Measurements from ENCODE around the gene SAMD10.
"Not testable (repeated sequence)": the region's sequence is repeated elsewhere in the genome, so short reads cannot be mapped to it uniquely, and the experiment has no call there.

Gene SAMD10

DNA sequence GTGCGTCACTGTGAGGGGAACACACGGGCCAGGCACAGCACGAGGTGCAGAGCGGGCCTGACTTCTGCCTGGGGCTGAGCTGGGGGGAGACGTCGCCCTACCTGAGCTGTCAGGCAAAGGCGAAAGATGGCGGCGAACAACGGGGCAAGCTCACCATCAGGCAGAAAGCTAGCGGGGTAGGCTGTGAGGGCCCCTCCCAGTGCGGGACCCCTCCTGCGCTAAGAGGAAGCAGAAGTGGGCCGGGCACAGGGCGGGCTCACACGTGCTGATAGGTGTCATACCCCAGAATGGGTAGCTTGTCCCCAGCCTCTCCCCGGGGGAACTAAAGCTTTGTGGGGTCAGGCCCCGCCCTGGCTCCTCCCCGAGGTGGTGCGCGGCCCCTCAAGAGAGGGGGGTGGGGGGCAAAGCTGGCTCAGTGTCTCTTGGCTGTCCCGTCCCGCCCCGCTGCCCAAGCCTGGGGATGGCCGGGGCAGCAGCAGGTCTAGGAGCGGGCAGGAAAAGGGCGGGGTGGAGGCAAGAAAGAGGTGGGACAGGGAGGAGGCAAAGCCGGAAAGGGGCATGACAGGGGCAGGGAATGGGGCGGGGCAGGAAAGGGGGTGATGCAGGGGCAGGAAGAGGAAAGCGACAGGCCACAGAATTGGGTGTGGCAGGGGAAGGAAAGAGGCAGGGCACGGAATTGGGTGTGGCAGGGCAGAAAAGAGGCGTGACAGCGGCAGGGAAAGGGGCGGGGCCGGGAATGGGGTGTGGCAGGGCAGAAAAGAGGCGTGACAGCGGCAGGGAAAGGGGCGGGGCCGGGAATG, 38.0 kb downstream of the SAMD10 start:
- DNase-seq (ENCODE audit: low read depth in 3 of 3) = peak in 2 of 3 donors; percentile 58 to 62

DNA sequence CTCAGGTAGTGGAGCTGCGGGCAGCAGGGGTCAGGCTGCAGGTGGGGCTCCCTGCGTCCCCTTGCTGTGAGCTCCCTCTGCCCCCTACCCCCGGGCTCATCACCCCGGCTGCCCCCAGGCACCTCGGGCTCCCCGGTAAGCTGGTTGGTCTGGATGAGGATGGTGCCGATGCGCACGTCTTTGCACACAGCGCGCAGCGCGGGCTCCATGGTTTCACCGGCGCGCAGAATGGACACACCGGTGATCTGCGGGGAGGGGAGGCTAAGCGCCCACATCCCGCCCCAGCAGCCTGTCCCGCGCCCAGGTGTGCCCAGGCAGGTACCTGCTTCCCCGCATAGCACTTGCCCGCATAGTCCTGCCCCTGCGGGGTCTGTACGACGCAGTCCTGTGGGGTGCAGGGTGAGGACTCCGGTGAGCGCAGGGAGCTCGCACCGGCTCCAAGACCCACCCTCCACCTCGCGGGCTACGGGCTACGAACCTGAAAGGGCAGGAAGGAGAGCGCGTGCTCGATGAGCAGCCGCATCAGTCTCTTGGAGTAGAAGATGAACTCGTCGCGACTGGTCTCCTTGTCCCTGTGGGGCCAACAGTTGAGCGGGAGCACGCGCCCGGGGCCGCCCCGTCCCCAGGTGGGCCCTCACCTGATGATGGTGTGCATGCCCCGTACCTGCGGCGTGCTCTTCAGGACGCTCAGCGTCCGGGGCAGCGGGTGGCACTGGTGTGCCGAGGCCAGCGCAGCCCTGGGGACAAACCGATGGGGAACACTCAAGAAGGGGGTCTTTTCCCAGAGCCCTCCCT, 38.8 kb downstream of the SAMD10 start:
- no peak for DNase-seq (ENCODE audit: low read depth in 3 of 3)

DNA sequence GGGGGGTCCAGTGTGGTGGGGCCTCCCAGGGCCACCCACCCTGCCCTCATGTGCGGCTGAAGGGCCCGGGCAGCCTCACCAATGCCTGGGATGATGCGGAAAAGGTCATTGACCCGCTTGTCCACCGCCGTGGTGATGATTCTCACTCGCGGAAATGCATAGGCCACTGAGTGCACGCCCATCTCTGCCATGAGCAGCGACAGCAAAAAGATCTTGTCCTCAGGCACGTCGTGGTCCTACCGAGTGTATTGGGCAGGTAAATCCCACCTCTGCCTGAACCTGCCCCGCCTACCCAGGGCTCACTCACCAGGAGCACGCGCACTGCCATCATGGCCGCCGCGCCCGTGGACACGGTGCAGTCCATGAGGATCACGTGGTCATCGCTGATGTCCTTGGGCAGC, 39.4 kb downstream of the SAMD10 start:
- DNase-seq (ENCODE audit: low read depth in 3 of 3) = no peak

DNA sequence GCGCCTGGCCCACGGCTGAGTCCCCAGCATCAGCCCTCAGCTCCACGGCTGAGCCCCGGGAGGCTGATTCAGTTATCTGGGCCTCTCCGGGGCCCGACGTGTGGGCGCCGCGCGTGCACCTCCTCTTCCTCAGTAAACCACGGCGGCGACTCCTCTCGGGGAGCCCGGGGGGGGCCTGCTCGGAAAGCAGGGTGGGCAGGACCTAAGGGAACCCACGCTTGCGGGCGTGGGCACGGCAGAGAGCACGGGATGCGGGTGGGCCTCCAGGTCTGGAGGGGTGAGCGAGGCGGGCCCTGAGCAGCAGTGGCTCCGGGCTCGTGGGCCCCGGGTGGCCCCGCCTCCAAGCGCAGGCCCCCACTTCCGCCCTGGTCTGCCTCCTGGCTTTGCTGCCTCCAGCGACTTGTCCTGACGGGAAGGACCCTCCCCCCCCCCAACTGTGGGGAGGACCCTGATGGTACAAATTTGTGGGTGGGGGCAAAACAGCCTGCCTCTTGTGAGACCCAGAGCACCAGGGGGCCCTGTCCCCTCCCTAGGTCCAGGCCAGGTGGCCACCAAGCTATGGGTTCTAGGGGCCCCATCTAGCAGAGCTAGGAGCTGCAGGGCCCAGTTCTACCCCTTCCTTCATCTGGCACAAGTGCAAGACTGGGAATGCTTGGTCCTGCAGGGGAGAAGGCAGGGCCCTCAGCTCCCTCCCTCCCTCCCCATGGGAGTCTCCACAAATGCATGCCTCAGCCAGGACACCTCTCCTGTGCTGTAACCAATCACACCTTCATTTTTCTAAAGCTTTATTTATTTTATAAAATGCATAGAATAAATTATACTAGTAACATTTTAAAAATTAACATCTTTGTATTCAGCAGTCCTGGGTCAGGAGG, 40.1 kb downstream of the SAMD10 start:
- no peak for DNase-seq (ENCODE audit: low read depth in 3 of 3)

DNA sequence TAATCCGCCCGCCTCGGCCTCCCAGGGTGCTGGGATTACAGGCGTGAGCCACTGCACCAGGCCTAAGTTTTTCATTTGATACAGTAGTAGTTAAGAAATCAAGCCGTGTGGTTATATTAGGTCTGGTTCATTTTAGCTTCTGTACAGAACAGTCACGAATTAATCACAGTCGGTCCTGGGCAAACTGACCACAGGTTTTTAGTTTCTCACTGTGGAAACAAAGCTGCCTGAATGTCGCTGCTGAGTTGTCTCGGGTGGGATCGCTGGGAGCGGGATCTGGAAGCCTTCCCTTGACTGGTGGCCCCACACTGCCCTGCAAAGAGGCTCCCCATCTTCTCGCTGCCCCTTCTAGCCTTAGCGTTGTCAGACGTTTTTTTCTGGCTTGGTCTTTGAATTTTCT, 41.8 kb downstream of the SAMD10 start:
- no peak for DNase-seq (ENCODE audit: low read depth in 3 of 3)

DNA sequence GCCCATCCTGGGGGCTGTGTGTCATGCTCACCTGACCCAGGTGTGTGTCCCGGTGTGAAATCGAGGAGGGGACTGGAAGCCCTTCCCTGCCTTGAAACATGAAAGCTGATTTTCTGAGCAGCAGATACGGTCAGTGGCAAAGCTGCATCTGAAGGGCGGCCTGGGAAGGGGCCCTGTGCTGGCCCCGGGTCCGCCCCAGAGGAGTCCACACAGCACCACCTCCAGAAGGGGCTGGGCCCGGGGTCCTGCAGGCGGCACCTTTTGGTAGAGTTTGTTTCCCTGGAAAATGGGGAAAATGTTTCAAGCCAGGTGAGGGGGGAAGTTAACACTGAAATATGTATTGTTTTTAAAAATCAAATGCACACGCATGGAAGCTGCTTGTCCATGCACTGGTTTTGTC, 44.0 kb downstream of the SAMD10 start:
- no peak for DNase-seq (ENCODE audit: low read depth in 3 of 3)

DNA sequence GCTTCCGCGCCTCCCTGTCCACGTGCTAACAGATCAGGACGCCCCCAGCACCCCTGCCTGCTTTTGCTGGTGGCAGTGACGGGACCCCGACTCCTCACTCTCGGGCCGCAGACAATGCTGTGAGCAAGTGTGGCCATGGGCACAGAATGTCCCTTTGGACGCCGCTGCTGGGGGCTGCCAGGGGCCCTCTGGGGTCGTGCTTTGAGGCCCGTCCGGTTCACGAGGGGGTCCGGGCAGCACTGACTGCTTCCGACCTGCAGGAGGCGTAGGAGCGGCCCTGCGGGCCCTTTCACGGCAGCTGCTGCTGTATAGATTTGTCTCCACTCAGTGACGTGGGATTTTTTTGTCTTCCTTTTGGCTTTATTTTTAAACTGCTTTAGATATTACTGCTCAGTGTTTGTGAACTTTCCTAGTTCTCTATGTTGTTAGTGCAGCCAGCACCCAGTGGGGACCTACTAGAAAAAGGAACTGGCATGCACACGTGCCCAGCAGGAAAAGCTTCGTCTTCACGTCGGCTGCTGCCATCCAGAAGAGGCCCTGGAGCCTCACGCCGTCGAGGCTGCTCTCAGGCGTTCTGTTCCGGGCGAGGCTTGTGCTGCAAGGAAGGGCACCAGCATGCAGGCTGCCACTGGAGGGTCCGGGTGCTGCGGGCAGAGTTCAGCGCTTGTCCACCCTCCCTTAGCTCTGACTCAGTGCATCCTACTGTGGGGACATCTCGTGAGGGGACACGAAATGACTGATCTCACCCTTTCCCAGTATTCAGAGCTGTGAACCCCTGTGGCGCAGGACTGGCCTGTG, 45.0 kb downstream of the SAMD10 start:
- DNase-seq (ENCODE audit: low read depth in 3 of 3) = no peak

DNA sequence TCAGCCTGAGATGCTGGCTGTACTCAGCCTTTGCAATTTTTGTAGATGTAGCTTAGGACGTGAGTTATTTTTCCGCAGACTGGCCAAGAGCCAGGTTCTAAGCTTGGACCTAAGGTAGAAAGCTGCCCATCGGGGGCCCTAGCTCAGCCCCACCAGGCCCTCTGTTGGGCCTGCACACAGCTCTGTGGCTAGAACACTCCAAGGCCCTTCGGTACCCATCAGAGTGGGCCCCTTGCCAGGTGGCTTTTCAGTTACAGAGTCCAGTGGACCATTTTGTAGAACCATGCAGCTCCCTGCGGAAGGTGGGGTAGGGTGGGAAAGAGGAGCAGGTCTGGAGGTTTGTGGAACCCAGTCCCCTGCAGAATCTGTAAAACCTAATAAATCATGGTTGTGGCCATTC, 45.8 kb downstream of the SAMD10 start:
- DNase-seq (ENCODE audit: low read depth in 3 of 3) = no peak

DNA sequence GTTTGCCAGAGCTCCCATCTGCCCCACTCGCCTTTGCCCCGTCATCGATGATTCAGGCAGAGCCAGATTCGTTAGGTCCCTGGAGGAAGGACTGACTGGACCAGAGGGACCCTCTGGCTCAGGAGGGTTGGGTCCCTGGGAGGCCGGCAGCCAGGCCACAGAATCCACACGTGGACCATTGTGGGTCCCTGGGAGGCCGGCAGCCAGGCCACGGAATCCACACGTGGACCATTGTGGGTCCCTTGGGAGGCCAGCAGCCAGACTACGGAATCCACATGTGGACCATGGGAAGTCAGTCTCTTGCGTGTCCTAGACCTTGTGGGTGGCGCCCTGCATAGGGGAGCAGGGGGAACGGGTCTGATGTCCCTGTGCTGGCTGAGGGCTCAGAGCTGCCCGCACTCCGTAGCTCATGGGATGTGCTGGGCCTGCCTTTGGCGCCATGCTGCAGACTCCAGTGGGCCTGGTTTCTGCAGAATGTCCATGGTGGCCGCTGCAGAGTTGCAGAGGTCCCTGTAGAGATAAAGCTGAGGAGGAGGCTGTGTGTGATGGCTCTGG, 46.8 kb downstream of the SAMD10 start:
- DNase-seq (ENCODE audit: low read depth in 3 of 3) = no peak

DNA sequence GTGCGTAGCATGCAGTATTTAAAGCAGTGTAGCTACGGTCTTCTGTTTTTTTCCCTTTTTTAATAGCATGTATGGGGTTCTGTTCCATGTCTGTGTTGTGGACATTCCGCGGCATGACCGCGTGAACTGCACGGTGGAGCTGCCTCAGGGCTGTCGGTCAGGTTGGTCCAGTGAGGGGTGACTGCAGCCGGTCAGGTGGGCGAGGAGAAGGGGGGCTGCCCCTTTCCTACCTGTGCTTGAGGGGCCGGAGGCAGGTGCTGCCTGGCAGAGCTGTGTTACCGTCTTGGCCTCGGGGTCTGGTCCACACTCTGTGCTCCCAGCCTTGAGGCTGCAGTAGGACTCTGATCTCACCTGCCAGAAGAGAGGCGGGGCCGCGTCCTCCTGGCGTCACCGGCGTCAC, 47.7 kb downstream of the SAMD10 start:
- DNase-seq (ENCODE audit: low read depth in 3 of 3) = no peak

DNA sequence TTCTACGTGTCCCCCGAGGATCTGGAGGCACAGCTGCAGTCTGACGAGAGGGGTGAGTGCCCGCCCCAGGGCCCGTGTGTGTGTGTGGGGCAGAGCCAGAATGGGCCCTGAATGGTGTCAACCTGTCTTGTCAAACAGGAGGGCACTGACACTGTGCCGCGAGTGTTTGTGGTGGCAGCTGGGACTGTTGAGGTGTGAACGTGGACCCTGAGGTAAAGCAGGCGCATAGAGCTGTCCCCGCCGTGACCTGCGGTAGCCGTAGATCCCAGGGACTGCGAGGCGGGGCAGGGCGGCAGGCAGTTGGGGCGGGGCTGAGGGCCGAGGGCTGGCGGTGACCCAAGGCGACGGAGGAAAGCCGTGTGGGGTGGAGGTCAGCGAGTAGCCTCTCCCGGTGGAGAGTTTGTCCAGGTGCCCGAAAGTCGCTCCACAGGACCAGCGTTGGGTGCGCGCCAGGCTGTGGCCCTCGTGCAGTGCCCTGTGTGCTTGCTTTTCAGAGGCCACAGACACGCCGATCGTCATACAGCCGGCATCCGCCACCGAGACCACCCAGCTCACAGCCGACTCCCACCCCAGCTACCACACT, 48.4 kb downstream of the SAMD10 start:
- DNase-seq (ENCODE audit: low read depth in 3 of 3) = no peak

DNA sequence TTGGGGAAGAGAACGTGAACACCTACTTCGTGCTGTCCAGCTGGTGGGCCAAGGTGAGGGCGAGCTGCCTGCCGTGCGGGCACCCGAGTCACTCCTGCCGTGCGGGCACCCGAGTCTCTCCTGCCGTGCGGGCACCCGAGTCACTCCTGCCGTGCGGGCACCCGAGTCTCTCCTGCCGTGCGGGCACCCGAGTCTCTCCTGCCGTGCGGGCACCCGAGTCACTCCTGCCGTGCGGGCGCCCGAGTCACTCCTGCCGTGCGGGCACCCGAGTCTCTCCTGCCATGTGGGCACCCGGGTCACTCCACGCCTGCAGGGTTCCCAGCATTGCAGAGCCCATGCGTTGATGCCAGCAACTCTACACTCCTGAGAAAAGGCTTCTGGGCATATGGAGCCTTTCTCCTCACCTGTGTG, 50.0 kb downstream of the SAMD10 start:
- not testable (repeated sequence) for DNase-seq (ENCODE audit: low read depth in 3 of 3)

DNA sequence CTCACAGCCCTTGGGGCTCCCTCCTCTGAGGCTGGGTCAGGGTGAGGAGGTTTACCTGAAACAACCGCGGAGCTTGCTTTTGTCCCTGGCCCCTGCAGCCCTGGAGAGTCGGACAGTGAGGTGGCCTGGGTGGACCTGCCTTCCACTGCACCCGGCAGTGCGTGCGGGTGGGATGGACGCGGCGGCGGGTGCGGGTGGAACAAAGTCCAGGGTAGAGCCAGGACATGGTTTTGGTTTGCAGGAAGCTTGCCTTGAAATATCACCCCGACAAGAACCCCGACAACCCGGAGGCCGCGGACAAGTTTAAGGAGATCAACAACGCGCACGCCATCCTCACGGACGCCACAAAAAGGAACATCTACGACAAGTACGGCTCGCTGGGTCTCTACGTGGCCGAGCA, 50.4 kb downstream of the SAMD10 start:
- DNase-seq (ENCODE audit: low read depth in 3 of 3) = no peak

DNA sequence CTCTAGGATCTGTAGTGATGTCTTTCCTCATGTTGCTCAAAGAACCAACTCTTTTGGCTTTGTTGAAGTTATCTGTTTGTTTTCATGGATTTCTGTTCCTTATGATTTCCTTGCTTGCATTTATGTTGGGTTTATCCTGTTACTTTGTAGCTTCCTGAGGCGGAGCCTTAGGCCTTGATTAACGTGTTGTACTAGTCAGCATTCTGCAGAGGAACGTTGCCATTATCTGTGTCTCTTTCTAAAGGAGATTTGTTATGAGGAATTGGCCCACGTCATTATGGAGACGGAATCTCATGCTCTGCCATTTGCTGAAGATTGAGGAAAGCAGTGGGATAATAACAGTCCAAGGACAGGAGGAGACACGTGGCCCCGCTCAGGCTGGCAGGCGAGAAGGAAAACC, 53.1 kb downstream of the SAMD10 start:
- no peak for DNase-seq (ENCODE audit: low read depth in 3 of 3)

DNA sequence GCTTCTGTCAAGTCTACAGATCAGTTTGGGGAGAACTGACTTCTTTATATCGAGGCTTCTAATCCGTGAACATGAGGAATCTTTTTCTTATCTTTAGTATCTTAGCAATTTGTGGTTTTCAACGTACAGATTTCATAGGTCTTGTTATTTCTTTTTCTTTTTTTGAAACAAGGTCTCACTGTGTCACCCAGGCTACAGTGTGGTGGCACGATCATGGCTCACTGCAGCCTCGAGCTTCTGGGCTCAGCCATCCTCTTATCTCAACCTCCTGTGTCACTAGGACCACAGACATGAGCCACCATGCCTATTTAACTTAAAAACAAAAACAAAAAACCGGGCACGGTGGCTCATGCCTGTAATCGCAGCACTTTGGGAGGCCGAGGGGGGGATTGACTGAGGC, 55.2 kb downstream of the SAMD10 start:
- no peak for DNase-seq (ENCODE audit: low read depth in 3 of 3)

All from stimulated activated CD4-positive, alpha-beta T cell treated with anti-CD3 and anti-CD28 coated beads, TNF-alpha, amount 100 ng/mL, for 48 hours (primary cell).